ENCODE measurements around the gene UAP1L1.
A peak's percentile ranks its signal among the peaks of the same experiment; 100 is the strongest.

UAP1L1 gene

GRCh38 chr9:137075275-137075775, 2.0 kb upstream of the UAP1L1 start (continued):
- no peak for TF ChIP-seq HIC1 (tag by site-specific recombination; IDR thresholded peaks at IDR 0.05)

GRCh38 chr9:137076636-137077009, 694 bp upstream of the UAP1L1 start:
- ChIA-PET POLR2A (interaction anchor here (1.0 to 2.3 kb wide), 3 partner anchors 10 to 164 kb away, joined by 3 to 21 read pairs (median 6); partner anchors contain the start of genes MAN1B1 and TUBB4B), CTCF (interaction anchor here (0.7 to 2.6 kb wide), 5 partner anchors 9 to 76 kb away, joined by 3 to 16 read pairs (median 9); partner anchors contain the start of gene MAN1B1)
- peaks cover 0 to 29% of the 10 kb centered on the region in 2 experiments; a peak in 1 of 3 replicates for H3K36me3 ChIP-seq (ENCODE audit: control insufficient read depth in 2 of 2, insufficient read depth in 1 of 2, low read length in 2 of 2)
- TF ChIP-seq GLI2 (tag by site-specific recombination; IDR thresholded peaks at IDR 0.05; ENCODE audit: borderline replicate concordance, low read depth) (no peak), ZNF23 (tag by site-specific recombination; IDR thresholded peaks at IDR 0.05; ENCODE audit: borderline replicate concordance) (no peak), PRDM10 (tag by site-specific recombination; IDR thresholded peaks at IDR 0.05) (no peak)
- no peak overlapping the region for H3K4me3 ChIP-seq (ENCODE audit: low read depth, low read length)
- H3K27ac ChIP-seq (ENCODE audit: extremely low read depth, low read depth, low read length), result no peak overlapping the region
- H3K4me1 ChIP-seq (ENCODE audit: control insufficient read depth, insufficient read depth, low read length), result no peaks in the 10 kb centered on the region; the same call in 1 of the 2 replicates
- H3K9me3 ChIP-seq (ENCODE audit: control insufficient read depth, insufficient read depth, low read depth, low read length), result no peaks in the 10 kb centered on the region

- ChIA-PET CTCF (interaction anchor here (0.7 to 2.6 kb wide), 6 partner anchors 9 to 49 kb away, joined by 3 to 16 read pairs (median 8); partner anchors contain the start of genes ABCA2 and MAN1B1), POLR2A (interaction anchor here (1.1 to 2.3 kb wide), 4 partner anchors 8 to 24 kb away, joined by 3 to 21 read pairs (median 4); partner anchors contain the start of genes ENTPD2 and MAN1B1)
- peak overlapping the region; percentile 46; the same call in 1 of the 2 replicates for H3K27ac ChIP-seq (ENCODE audit: extremely low read depth, low read depth, low read length)
- no peaks in the 10 kb centered on the region; the same call in 1 of the 2 replicates for H3K4me1 ChIP-seq (ENCODE audit: control insufficient read depth, insufficient read depth, low read length)
- peaks cover 0 to 43% of the 10 kb centered on the region in 2 experiments; a peak in 1 of 3 replicates for H3K36me3 ChIP-seq (ENCODE audit: control insufficient read depth in 2 of 2, insufficient read depth in 1 of 2, low read length in 2 of 2)
- H3K4me3 ChIP-seq (ENCODE audit: low read depth, low read length), result peak overlapping the region; percentile 43
- H3K9me3 ChIP-seq (ENCODE audit: control insufficient read depth, insufficient read depth, low read depth, low read length), result no peaks in the 10 kb centered on the region
- TF ChIP-seq ZNF214 (tag by site-specific recombination; IDR thresholded peaks at IDR 0.05; ENCODE audit: borderline replicate concordance), result no peak
- TF ChIP-seq ZBTB26 (tag by site-specific recombination; optimal IDR thresholded peaks at IDR 0.05), result peak; percentile 14
- TF ChIP-seq ZBTB10 (tag by site-specific recombination; IDR thresholded peaks at IDR 0.05), result peak; percentile 59; the same call in 1 of the 2 replicates
- no peak for TF ChIP-seq ZNF704 (tag by site-specific recombination; IDR thresholded peaks at IDR 0.05)
- peak; percentile 73 for TF ChIP-seq ZFHX2 (tag by site-specific recombination; conservative IDR thresholded peaks at IDR 0.05)
- peak; percentile 54 for TF ChIP-seq GLIS2 (tag by site-specific recombination; IDR thresholded peaks at IDR 0.05)
- TF ChIP-seq EGR2 (tag by site-specific recombination; IDR thresholded peaks at IDR 0.05; ENCODE audit: low read depth), result peak; percentile 43; the same call in 1 of the 2 replicates
- 0 out of 2 replicates have a peak, but pooled peaks have one; percentile 9 for TF ChIP-seq SP2 (tag by site-specific recombination; IDR thresholded peaks at IDR 0.05)
- peak; percentile 35; the same call in 1 of the 2 replicates for TF ChIP-seq PATZ1 (tag by site-specific recombination; IDR thresholded peaks at IDR 0.05)
- TF ChIP-seq SP3 (tag by site-specific recombination; IDR thresholded peaks at IDR 0.05), result 0 out of 2 replicates have a peak, but pooled peaks have one; percentile 15
- 0 out of 2 replicates have a peak, but pooled peaks have one; percentile 32 for TF ChIP-seq KLF9 (tag by site-specific recombination; IDR thresholded peaks at IDR 0.05; ENCODE audit: low read depth)
Measured at GRCh38 chr9:137077758-137078693, 709 bp downstream of the UAP1L1 start.
